Pancreas (tissue), 10 donors: ENCODE results near the gene MAMLD1. TPM values are rescaled to one million over a fixed set of nuclear protein-coding genes. Genes with fewer than 3 reads are reported as not detected.

Experiments used
- ATAC-seq, 4 donors: fragments of 200-7000 bp; cut with Tn5 transposase; one replicate each; pipeline versions ENCODE4 v1.8.0 to v1.9.1; 2020; ENCODE audit warnings: mild to moderate bottlenecking in 4 of 4, moderate library complexity in 4 of 4
- DNase-seq, 6 donors: peaks; one replicate each; pipeline ENCODE4 v3.0.0-alpha.2; 2020
- FAIRE-seq: peaks from 2 replicates; lab custom pipeline; 2012; peaks lifted over from hg19 to GRCh38; lab: Jason Lieb, UNC
- H3K27ac ChIP-seq, 4 donors: fragments of 200-600 bp; sonication (generic); 1 replicate in 3 of 4; 2 replicates in 1 of 4; pipeline versions ENCODE4 v1.5.0 to v1.8.0; 2020
- H3K27me3 ChIP-seq, 4 donors: fragments of 200-600 bp; one replicate each; pipeline ENCODE4 v1.8.0; 2021
- H3K36me3 ChIP-seq, 3 donors: fragments of 200-600 bp; sonication (generic) in 1 of 3; one replicate each; pipeline versions ENCODE4 v1.5.0 to v1.8.0; 2020 to 2021
- H3K4me1 ChIP-seq, 3 donors: fragments of 200-600 bp; one replicate each; pipeline ENCODE4 v1.8.0; 2021
- H3K4me3 ChIP-seq, 4 donors: fragments of 200-600 bp; sonication (generic) in 2 of 4; one replicate each; pipeline versions ENCODE4 v1.5.0 to v1.8.0; 2020 to 2021
- H3K9me3 ChIP-seq, 4 donors: fragments of 200-600 bp; one replicate each; pipeline ENCODE4 v1.8.0; 2021
- WGBS, 2 donors: extraction: QIAGEN DNeasy Blood & Tissue Kit; methylation state at CpG; one replicate each; pipeline ENCODE4 v1.1.7; 2013; 5-methylcytosine and 5-hydroxymethylcytosine counted together
- intact Hi-C, 3 donors: fragments of 100-400 bp; cut with DNase I; formaldehyde crosslinking; loops; one replicate each; pipeline versions ENCODE4 v1.11.1 to v1.14.2; 2022
- polyA plus RNA-seq, 2 donors: library from polyadenylated mRNA; stranded (reverse); fragments of 200-250 nt; gene quantifications; one replicate each; pipeline ENCODE4 v1.2.3, GENCODE V29; 2013
- total RNA-seq, 6 donors: library from RNA; stranded (reverse); fragmentation: NEBNext Ultra II Directional in 4 of 6; extraction: Animal tissue kit (Norgen Biotek cat#: 25700) in 4 of 6; gene quantifications; one replicate each; pipeline versions ENCODE4 v1.2.1 to v1.2.4, GENCODE V29; 2021 to 2023
- TF ChIP-seq, protein P1 (sequence below), 4 donors: fragments of 200-600 bp; sonication (generic) in 3 of 4; IDR thresholded peaks; one replicate each; pipeline versions ENCODE4 v1.5.0 to v1.8.0; 2021; ENCODE audit warnings: antibody characterized with exemption in 4 of 4
- donor health status: healthy with polysubstance abuse.
- donor health status: DM: no; HTN: no; CAD: no; lungs with moderate emphysema.
- donor health status: DM: no; HTN: no; CAD: no.
- donor health status: control.
- donor health status: control.
- donor health status: Bipolar disorder and iron deficiency.
- donor health status: DM: yes; HTN: yes; CAD: no.
- donor health status: DM: no; HTN: no; CAD: no.
- donor health status: DM: no; HTN: no; CAD: no.
- donor health status: DM: yes; HTN: yes; CAD: no.

Gene MAMLD1
- total and polyA plus RNA-seq, 8 donors, result 2.4 to 8.8 (median 3.5) TPM

DNA sequence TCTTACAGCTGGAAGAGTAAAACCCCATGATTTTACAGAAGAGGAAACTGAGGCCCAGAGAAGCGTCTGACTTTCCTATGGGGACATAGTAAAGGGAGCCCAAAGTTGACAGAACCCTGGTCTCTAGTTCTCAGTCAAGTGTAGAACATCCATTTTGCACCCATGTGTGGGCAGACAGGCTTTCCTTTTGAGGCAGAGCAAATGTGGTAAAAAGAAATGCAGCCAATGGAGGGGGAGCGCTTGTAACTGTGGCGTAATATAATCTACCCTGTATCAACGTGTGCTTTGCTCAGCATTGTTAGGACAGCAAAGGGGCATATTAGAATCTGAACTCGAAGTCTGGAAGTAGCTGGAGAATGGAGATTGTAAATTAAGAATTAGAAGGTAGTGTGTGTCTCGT is 8.8 kb downstream of the MAMLD1 start:
- intact Hi-C loops, result no loop called here
- FAIRE-seq, result no peak

DNA sequence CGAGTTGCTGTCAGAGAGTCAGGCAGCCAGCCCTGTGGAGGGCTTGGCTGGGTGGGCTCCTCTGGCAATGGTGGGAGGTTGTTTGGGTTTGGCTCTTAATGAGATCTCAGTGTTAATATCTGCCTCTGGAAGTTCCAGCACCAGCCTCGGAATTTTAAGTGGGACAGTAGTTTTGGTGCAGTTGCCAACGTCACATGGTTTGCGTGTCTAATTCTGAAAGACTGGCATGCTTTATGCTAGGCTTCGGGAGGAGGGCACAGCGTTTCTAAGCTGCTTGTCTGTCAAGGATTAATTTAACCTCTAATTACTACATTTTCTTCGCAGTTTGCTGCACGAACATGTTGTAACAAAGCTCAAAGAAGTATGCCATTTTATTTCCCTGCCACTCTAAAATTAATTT is 9.2 kb downstream of the MAMLD1 start:
- H3K9me3 ChIP-seq, result no peaks in the 10 kb centered on the region
- no peak for ATAC-seq
- no peak for FAIRE-seq
- H3K4me3 ChIP-seq, result no peak overlapping the region
- 67 to 75% methylated on average over 8 of the region's 8 CpGs for WGBS, 2 donors
- no peak overlapping the region for H3K27ac ChIP-seq
- TF ChIP-seq, protein P1, sequence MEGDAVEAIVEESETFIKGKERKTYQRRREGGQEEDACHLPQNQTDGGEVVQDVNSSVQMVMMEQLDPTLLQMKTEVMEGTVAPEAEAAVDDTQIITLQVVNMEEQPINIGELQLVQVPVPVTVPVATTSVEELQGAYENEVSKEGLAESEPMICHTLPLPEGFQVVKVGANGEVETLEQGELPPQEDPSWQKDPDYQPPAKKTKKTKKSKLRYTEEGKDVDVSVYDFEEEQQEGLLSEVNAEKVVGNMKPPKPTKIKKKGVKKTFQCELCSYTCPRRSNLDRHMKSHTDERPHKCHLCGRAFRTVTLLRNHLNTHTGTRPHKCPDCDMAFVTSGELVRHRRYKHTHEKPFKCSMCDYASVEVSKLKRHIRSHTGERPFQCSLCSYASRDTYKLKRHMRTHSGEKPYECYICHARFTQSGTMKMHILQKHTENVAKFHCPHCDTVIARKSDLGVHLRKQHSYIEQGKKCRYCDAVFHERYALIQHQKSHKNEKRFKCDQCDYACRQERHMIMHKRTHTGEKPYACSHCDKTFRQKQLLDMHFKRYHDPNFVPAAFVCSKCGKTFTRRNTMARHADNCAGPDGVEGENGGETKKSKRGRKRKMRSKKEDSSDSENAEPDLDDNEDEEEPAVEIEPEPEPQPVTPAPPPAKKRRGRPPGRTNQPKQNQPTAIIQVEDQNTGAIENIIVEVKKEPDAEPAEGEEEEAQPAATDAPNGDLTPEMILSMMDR (IDR thresholded peaks at IDR 0.05), result no peak
- no peaks in the 10 kb centered on the region for H3K27me3 ChIP-seq
- no peaks in the 10 kb centered on the region for H3K4me1 ChIP-seq
- no peak for DNase-seq
- no peaks in the 10 kb centered on the region for H3K36me3 ChIP-seq
- intact Hi-C loops, result no loop called here

More for the DNA sequence above, 8.8 kb downstream of the MAMLD1 start:
- no peaks in the 10 kb centered on the region for H3K27me3 ChIP-seq
- no peak overlapping the region for H3K27ac ChIP-seq
- no peaks in the 10 kb centered on the region for H3K9me3 ChIP-seq
- ATAC-seq, result no peak
- WGBS, 2 donors, result 63 to 83% methylated on average over 6 of the region's 6 CpGs
- H3K4me3 ChIP-seq, result no peak overlapping the region
- no peaks in the 10 kb centered on the region for H3K4me1 ChIP-seq
- H3K36me3 ChIP-seq, result no peaks in the 10 kb centered on the region
- DNase-seq, result no peak
- TF ChIP-seq, protein P1 (IDR thresholded peaks at IDR 0.05), result no peak

DNA sequence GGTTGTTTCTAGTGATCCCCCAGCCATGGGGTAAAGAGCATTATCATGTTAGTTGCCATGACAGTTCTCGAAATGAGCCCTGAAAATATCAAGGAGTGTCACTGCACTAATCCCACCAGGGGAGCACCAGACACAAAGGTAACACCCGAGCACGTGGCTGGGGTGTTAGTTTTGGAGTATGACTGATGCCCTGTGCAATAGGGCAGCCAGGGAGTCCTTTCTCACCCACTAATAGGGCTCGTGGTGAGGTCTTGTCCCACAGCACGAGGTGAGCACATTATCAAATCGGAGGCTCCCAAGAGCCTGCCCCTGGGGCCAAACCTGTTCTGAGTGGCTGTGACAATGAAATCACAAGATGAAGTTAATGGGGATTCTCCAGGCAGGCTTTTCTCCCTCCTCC is 9.6 kb downstream of the MAMLD1 start:
- TF ChIP-seq, protein P1 (IDR thresholded peaks at IDR 0.05), result no peak
- 65 to 66% methylated on average over 6 of the region's 6 CpGs for WGBS, 2 donors
- no peak for FAIRE-seq
- no peaks in the 10 kb centered on the region for H3K4me1 ChIP-seq
- no peaks in the 10 kb centered on the region for H3K9me3 ChIP-seq
- H3K4me3 ChIP-seq, result no peak overlapping the region
- DNase-seq, result no peak
- no peaks in the 10 kb centered on the region for H3K27me3 ChIP-seq
- intact Hi-C loops, result no loop called here
- ATAC-seq, result no peak
- no peaks in the 10 kb centered on the region for H3K36me3 ChIP-seq
- no peak overlapping the region for H3K27ac ChIP-seq

DNA sequence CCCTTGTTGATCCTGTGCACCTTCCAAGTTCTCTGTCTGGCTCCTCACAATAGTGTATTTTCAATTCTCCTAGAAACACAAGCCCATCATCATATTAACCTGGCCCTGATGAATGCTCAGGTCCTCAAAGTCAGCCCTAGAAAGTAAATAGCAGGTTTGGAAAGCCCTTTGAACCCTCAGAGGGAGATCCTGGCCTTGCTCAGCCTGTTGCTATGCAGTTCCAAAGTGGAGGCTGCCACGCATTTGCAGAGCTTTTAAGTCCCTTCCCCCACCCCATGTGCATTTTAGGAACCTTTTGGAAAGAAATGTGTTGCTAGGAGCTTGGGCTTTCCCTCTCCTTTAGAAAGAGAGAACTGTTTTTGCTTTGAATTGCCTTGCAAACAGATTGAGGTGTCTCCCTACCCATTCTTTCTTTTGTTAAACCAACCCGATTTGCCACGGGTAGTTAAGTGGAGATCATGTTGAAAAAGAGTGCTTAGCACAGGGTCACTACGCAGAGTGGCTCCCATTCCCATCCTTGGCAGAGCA is 12.2 kb downstream of the MAMLD1 start:
- Histone ChIP-seq H3K4me3 (no peak overlapping the region), H3K36me3 (no peaks in the 10 kb centered on the region), H3K27me3 (no peaks in the 10 kb centered on the region), H3K4me1 (no peaks in the 10 kb centered on the region), H3K9me3 (no peaks in the 10 kb centered on the region), H3K27ac (no peak overlapping the region)
- WGBS, 2 donors, result 53 to 76% methylated on average over 4 of the region's 4 CpGs
- no peak for FAIRE-seq
- TF ChIP-seq, protein P1 (IDR thresholded peaks at IDR 0.05), result no peak
- DNase-seq, result no peak
- intact Hi-C loops, result no loop called here
- peak in 2 of 4 donors; percentile 35 to 51 for ATAC-seq

DNA sequence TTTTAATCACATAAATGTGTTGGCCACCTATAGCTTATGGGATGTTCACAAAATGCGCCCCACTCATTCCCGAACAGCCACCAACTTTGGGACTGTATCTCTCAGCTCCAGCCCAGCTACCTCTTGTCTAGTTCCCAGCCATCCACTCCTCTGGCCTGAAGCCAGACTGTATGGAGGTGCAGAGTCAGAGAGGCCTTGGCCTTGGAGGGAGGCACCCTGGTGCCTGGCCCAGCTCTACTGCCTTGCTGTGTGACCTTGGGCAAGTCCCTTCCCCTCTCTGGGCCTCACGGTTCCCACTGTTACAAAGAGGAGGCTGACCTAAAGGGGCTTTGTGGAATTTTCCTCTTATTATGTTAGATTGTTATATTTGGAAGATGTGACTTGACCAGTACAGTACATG is 13.9 kb downstream of the MAMLD1 start:
- no peak for DNase-seq
- H3K4me3 ChIP-seq, result no peak overlapping the region
- no peak for FAIRE-seq

More for the DNA sequence above, 13.9 kb downstream of the MAMLD1 start:
- no peaks in the 10 kb centered on the region for H3K36me3 ChIP-seq
- H3K27me3 ChIP-seq, result no peaks in the 10 kb centered on the region
- H3K27ac ChIP-seq, result no peak overlapping the region
- intact Hi-C loops, result no loop called here
- WGBS, 2 donors, result 65% methylated on average over 3 of the region's 3 CpGs
- no peaks in the 10 kb centered on the region for H3K4me1 ChIP-seq
- H3K9me3 ChIP-seq, result no peaks in the 10 kb centered on the region
- TF ChIP-seq, protein P1 (IDR thresholded peaks at IDR 0.05), result no peak
- ATAC-seq, result peak in 1 of 4 donors; percentile 46
